H4 (cell line): Measurements from ENCODE around the gene GTF2F2. TPM values are rescaled to one million over a fixed set of nuclear protein-coding genes. Genes with fewer than 3 reads are reported as not detected.

Experiments
- total RNA-seq: library from RNA; depleted of rRNA; stranded (reverse); fragments of >200 nt; shearing (Covaris generic); gene quantifications from 2 replicates; pipeline ENCODE4 v1.2.3, GENCODE V29; 2014; rRNA removed

GTF2F2 gene
- total RNA-seq, 1 experiment from 2014 or later, result 36.5 TPM

Other genes with a start within 250 kb of the GTF2F2 start
- gene NUFIP1, start 131.0 kb upstream of the GTF2F2 start, total RNA-seq, result 3.1 and 3.9 TPM in 2 replicates
- 16.2 and 16.6 TPM in 2 replicates for gene GPALPP1, start 131.0 kb upstream of the GTF2F2 start, total RNA-seq
- not detected in 2 replicates for gene KCTD4, start 80.5 kb downstream of the GTF2F2 start, total RNA-seq
- gene TPT1, start 220.7 kb downstream of the GTF2F2 start, total RNA-seq, result 2,361 and 2,437 TPM in 2 replicates